ENCODE measurements around the gene MTHFD1L. TPM values are rescaled to one million over a fixed set of nuclear protein-coding genes. Genes with fewer than 3 reads are reported as not detected.
A peak's percentile ranks its signal among the peaks of the same experiment; 100 is the strongest.

Gene MTHFD1L
- total RNA-seq, 1 donor from 2014 or later: 125 TPM

GRCh38 chr6:150934380-150934779, 68.9 kb downstream of the MTHFD1L start:
- Mint-ChIP-seq H3K36me3 (ENCODE audit: low read depth) (peaks cover 39% of the 10 kb centered on the region), H3K4me1 (ENCODE audit: low read depth) (no peaks in the 10 kb centered on the region), H3K4me3 (no peak overlapping the region), H3K9me3 (no peaks in the 10 kb centered on the region), H3K27ac (no peak overlapping the region), H3K27me3 (ENCODE audit: insufficient read depth) (no peaks in the 10 kb centered on the region)
- intact Hi-C loops (cut with micrococcal nuclease): no loop called here
- DNase-seq (ENCODE audit: low spot score): no peak

GRCh38 chr6:150936021-150936555, 70.6 kb downstream of the MTHFD1L start:
- Mint-ChIP-seq H3K36me3 (ENCODE audit: low read depth) (peaks cover 43% of the 10 kb centered on the region), H3K27ac (no peak overlapping the region), H3K27me3 (ENCODE audit: insufficient read depth) (no peaks in the 10 kb centered on the region), H3K9me3 (no peaks in the 10 kb centered on the region), H3K4me1 (ENCODE audit: low read depth) (peaks cover 4% of the 10 kb centered on the region), H3K4me3 (no peak overlapping the region)
- intact Hi-C loops (cut with micrococcal nuclease): no loop called here
- DNase-seq (ENCODE audit: low spot score): no peak

- H3K36me3 Mint-ChIP-seq (ENCODE audit: low read depth): peaks cover 48% of the 10 kb centered on the region
- intact Hi-C loops (cut with micrococcal nuclease): no loop called here
- no peak for DNase-seq (ENCODE audit: low spot score)
- no peaks in the 10 kb centered on the region for H3K27me3 Mint-ChIP-seq (ENCODE audit: insufficient read depth)
- H3K9me3 Mint-ChIP-seq: no peaks in the 10 kb centered on the region
- no peak overlapping the region for H3K4me3 Mint-ChIP-seq
- peaks cover 9% of the 10 kb centered on the region for H3K4me1 Mint-ChIP-seq (ENCODE audit: low read depth)
- no peak overlapping the region for H3K27ac Mint-ChIP-seq
Measured at GRCh38 chr6:150937132-150937906, 71.8 kb downstream of the MTHFD1L start.

GRCh38 chr6:150939399-150939798, 73.9 kb downstream of the MTHFD1L start:
- H3K4me1 Mint-ChIP-seq (ENCODE audit: low read depth): peaks cover 9% of the 10 kb centered on the region
- no peak overlapping the region for H3K4me3 Mint-ChIP-seq
- DNase-seq (ENCODE audit: low spot score): no peak
- no peaks in the 10 kb centered on the region for H3K27me3 Mint-ChIP-seq (ENCODE audit: insufficient read depth)
- H3K36me3 Mint-ChIP-seq (ENCODE audit: low read depth): peaks cover 40% of the 10 kb centered on the region
- H3K27ac Mint-ChIP-seq: no peak overlapping the region
- intact Hi-C loops (cut with micrococcal nuclease): no loop called here
- no peaks in the 10 kb centered on the region for H3K9me3 Mint-ChIP-seq

- intact Hi-C loops (cut with micrococcal nuclease): no loop called here
- no peak for DNase-seq (ENCODE audit: low spot score)
- Mint-ChIP-seq H3K9me3 (no peaks in the 10 kb centered on the region), H3K36me3 (ENCODE audit: low read depth) (peaks cover 38% of the 10 kb centered on the region), H3K4me1 (ENCODE audit: low read depth) (peaks cover 9% of the 10 kb centered on the region), H3K27ac (no peak overlapping the region), H3K27me3 (ENCODE audit: insufficient read depth) (no peaks in the 10 kb centered on the region), H3K4me3 (no peak overlapping the region)
Measured at GRCh38 chr6:150940941-150941340, 75.4 kb downstream of the MTHFD1L start.

- intact Hi-C loops (cut with micrococcal nuclease): no loop called here
- peaks cover 38% of the 10 kb centered on the region for H3K36me3 Mint-ChIP-seq (ENCODE audit: low read depth)
Measured at GRCh38 chr6:150949526-150949925, 84.0 kb downstream of the MTHFD1L start.

GRCh38 chr6:150953851-150954250, 88.3 kb downstream of the MTHFD1L start:
- no peaks in the 10 kb centered on the region for H3K27me3 Mint-ChIP-seq (ENCODE audit: insufficient read depth)
- H3K27ac Mint-ChIP-seq: no peak overlapping the region
- intact Hi-C loops (cut with micrococcal nuclease): no loop called here
- H3K9me3 Mint-ChIP-seq: no peaks in the 10 kb centered on the region
- DNase-seq (ENCODE audit: low spot score): no peak
- H3K4me1 Mint-ChIP-seq (ENCODE audit: low read depth): no peaks in the 10 kb centered on the region
- no peak overlapping the region for H3K4me3 Mint-ChIP-seq
- H3K36me3 Mint-ChIP-seq (ENCODE audit: low read depth): peaks cover 53% of the 10 kb centered on the region

More at GRCh38 chr6:150949526-150949925, 84.0 kb downstream of the MTHFD1L start:
- Mint-ChIP-seq H3K27ac (peak overlapping the region; percentile 5), H3K9me3 (no peaks in the 10 kb centered on the region), H3K27me3 (ENCODE audit: insufficient read depth) (no peaks in the 10 kb centered on the region), H3K4me3 (no peak overlapping the region), H3K4me1 (ENCODE audit: low read depth) (no peaks in the 10 kb centered on the region)
- DNase-seq (ENCODE audit: low spot score): no peak

GRCh38 chr6:150959166-150959565, 93.7 kb downstream of the MTHFD1L start:
- no peak for DNase-seq (ENCODE audit: low spot score)
- no peak overlapping the region for H3K27ac Mint-ChIP-seq
- no peaks in the 10 kb centered on the region for H3K9me3 Mint-ChIP-seq
- peaks cover 32% of the 10 kb centered on the region for H3K36me3 Mint-ChIP-seq (ENCODE audit: low read depth)
- intact Hi-C loops (cut with micrococcal nuclease): no loop called here
- no peaks in the 10 kb centered on the region for H3K27me3 Mint-ChIP-seq (ENCODE audit: insufficient read depth)
- H3K4me3 Mint-ChIP-seq: no peak overlapping the region
- H3K4me1 Mint-ChIP-seq (ENCODE audit: low read depth): no peaks in the 10 kb centered on the region

- H3K4me3 Mint-ChIP-seq: no peak overlapping the region
- H3K27ac Mint-ChIP-seq: no peak overlapping the region
- intact Hi-C loops (cut with micrococcal nuclease): no loop called here
- H3K4me1 Mint-ChIP-seq (ENCODE audit: low read depth): peaks cover 7% of the 10 kb centered on the region
- no peaks in the 10 kb centered on the region for H3K9me3 Mint-ChIP-seq
- DNase-seq (ENCODE audit: low spot score): no peak
- H3K36me3 Mint-ChIP-seq (ENCODE audit: low read depth): peaks cover 30% of the 10 kb centered on the region
- H3K27me3 Mint-ChIP-seq (ENCODE audit: insufficient read depth): no peaks in the 10 kb centered on the region
Measured at GRCh38 chr6:150962436-150962835, 96.9 kb downstream of the MTHFD1L start.

GRCh38 chr6:150964765-150965164, 99.3 kb downstream of the MTHFD1L start:
- peaks cover 7% of the 10 kb centered on the region for H3K4me1 Mint-ChIP-seq (ENCODE audit: low read depth)
- intact Hi-C loops (cut with micrococcal nuclease): no loop called here
- H3K9me3 Mint-ChIP-seq: no peaks in the 10 kb centered on the region
- no peaks in the 10 kb centered on the region for H3K27me3 Mint-ChIP-seq (ENCODE audit: insufficient read depth)
- H3K4me3 Mint-ChIP-seq: no peak overlapping the region
- no peak for DNase-seq (ENCODE audit: low spot score)
- no peak overlapping the region for H3K27ac Mint-ChIP-seq
- peaks cover 36% of the 10 kb centered on the region for H3K36me3 Mint-ChIP-seq (ENCODE audit: low read depth)

GRCh38 chr6:150966786-150967185, 101.3 kb downstream of the MTHFD1L start:
- intact Hi-C loops (cut with micrococcal nuclease): no loop called here
- Mint-ChIP-seq H3K4me3 (no peak overlapping the region), H3K27me3 (ENCODE audit: insufficient read depth) (no peaks in the 10 kb centered on the region), H3K27ac (no peak overlapping the region), H3K9me3 (no peaks in the 10 kb centered on the region), H3K36me3 (ENCODE audit: low read depth) (peaks cover 36% of the 10 kb centered on the region), H3K4me1 (ENCODE audit: low read depth) (peaks cover 7% of the 10 kb centered on the region)
- DNase-seq (ENCODE audit: low spot score): no peak

GRCh38 chr6:150967381-150967780, 101.9 kb downstream of the MTHFD1L start:
- Mint-ChIP-seq H3K4me3 (no peak overlapping the region), H3K4me1 (ENCODE audit: low read depth) (peaks cover 7% of the 10 kb centered on the region), H3K27me3 (ENCODE audit: insufficient read depth) (no peaks in the 10 kb centered on the region), H3K36me3 (ENCODE audit: low read depth) (peaks cover 38% of the 10 kb centered on the region), H3K9me3 (no peaks in the 10 kb centered on the region), H3K27ac (no peak overlapping the region)
- intact Hi-C loops (cut with micrococcal nuclease): no loop called here
- no peak for DNase-seq (ENCODE audit: low spot score)

- Mint-ChIP-seq H3K9me3 (no peaks in the 10 kb centered on the region), H3K4me1 (ENCODE audit: low read depth) (peaks cover 7% of the 10 kb centered on the region), H3K36me3 (ENCODE audit: low read depth) (peaks cover 42% of the 10 kb centered on the region), H3K27ac (no peak overlapping the region), H3K27me3 (ENCODE audit: insufficient read depth) (no peaks in the 10 kb centered on the region), H3K4me3 (no peak overlapping the region)
- intact Hi-C loops (cut with micrococcal nuclease): no loop called here
- no peak for DNase-seq (ENCODE audit: low spot score)
Measured at GRCh38 chr6:150967910-150968309, 102.4 kb downstream of the MTHFD1L start.
